ENCODE data around the gene GOLT1B.

The GOLT1B gene

DNA sequence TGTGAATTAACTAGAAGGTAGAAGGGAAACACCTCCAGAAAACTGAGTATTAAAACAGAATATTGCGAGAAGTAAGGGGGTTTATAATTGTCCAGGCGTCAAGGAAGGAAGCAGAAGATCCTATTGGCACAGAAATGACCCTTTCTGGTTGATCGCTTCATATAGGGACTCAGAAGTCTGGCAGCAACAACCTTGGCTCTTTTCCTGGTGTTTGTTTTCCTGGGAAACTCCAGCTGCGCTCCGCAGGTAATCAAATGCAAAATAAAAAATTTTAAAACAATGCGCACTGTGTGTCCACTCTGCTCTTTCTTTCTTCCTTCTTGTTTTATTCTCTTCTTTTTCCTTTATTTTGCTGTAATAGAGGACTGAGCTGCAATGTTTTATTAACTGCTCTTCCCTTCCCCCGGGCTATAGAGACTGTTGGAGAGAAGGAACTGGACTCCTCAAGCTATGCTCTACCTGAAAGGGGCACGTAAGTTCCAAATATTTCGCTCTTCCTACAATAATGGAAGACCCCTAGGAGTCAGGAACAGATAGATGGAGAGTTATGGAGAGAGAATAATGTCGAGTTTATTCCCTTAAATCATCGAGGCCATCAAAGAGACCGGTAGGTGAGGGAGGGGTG, 25.2 kb downstream of the GOLT1B start:
- TF ChIP-seq, protein P1, sequence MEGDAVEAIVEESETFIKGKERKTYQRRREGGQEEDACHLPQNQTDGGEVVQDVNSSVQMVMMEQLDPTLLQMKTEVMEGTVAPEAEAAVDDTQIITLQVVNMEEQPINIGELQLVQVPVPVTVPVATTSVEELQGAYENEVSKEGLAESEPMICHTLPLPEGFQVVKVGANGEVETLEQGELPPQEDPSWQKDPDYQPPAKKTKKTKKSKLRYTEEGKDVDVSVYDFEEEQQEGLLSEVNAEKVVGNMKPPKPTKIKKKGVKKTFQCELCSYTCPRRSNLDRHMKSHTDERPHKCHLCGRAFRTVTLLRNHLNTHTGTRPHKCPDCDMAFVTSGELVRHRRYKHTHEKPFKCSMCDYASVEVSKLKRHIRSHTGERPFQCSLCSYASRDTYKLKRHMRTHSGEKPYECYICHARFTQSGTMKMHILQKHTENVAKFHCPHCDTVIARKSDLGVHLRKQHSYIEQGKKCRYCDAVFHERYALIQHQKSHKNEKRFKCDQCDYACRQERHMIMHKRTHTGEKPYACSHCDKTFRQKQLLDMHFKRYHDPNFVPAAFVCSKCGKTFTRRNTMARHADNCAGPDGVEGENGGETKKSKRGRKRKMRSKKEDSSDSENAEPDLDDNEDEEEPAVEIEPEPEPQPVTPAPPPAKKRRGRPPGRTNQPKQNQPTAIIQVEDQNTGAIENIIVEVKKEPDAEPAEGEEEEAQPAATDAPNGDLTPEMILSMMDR (IDR thresholded peaks at IDR 0.05; ENCODE audit: low read depth, low read length), result no peak
- Histone ChIP-seq H3K27me3 (peaks cover 64% of the 10 kb centered on the region), H3K36me3 (no peaks in the 10 kb centered on the region), H3K9me3 (no peaks in the 10 kb centered on the region), H3K4me3 (ENCODE audit: low read depth, low read length) (peak overlapping the region; percentile 59), H3K4me1 (no peaks in the 10 kb centered on the region)
- no peak for DNase-seq

DNA sequence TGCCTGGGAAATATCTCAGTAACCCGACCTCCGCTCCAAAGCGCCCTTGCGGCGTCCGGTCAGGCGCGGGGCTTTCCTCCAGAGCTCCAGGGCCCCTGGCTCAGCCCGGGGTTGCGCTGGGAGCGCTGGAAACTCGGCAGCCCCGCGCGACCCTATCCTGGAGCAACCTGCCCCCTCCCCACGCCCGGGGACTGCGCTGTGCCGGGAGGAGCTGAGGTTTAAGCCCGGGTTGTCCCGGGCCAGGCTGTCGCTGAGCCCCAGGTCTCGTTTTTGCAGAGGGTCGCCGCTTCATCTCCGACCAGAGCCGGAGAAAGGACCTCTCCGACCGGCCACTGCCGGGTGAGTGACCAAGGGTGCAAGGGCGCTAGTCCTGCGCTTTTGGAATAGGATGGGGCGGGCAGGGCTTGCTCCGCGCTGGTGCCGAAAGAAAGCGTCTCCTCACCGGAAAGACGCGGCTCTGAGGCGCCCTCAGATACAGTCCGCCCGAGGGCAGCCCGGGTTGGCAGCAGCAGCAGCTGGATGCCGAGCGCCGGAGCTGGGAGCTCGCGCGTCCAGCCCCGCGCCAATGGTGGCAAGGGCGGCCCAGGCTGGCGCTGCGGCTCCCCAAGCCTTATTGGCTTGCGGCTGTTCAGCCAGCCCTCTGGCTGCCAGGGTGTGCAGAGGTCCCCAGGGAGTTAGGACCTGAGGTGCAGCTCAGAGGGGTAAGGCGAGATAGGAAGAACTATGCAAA, 26.0 kb downstream of the GOLT1B start:
- Histone ChIP-seq H3K4me3 (ENCODE audit: low read depth, low read length) (peak overlapping the region; percentile 59), H3K36me3 (no peaks in the 10 kb centered on the region), H3K9me3 (no peaks in the 10 kb centered on the region), H3K4me1 (no peaks in the 10 kb centered on the region), H3K27me3 (peaks cover 65% of the 10 kb centered on the region)
- TF ChIP-seq, protein P1 (IDR thresholded peaks at IDR 0.05; ENCODE audit: low read depth, low read length), result no peak
- DNase-seq, result peak; percentile 75

DNA sequence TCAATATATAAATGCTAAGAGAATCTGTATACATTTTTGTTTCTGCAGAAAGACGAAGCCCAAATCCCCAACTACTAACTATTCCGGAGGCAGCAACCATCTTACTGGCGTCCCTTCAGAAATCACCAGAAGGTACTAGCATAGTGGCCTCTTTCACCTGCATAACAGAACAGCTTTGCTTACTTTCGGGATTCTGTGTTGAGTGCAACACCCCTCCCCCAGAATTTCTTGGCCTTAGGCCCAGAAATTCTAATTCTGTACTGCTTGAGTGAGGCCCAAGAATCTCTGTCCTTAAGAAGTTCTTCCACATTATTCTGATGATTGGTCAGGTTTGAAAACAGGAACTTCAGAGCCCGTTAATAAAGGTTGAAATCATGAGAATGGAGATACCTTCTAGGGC, 27.4 kb downstream of the GOLT1B start:
- Histone ChIP-seq H3K4me3 (ENCODE audit: low read depth, low read length) (no peak overlapping the region), H3K9me3 (no peaks in the 10 kb centered on the region), H3K36me3 (no peaks in the 10 kb centered on the region), H3K4me1 (no peaks in the 10 kb centered on the region), H3K27me3 (peaks cover 72% of the 10 kb centered on the region)
- TF ChIP-seq, protein P1 (IDR thresholded peaks at IDR 0.05; ENCODE audit: low read depth, low read length), result no peak
- DNase-seq, result no peak

DNA sequence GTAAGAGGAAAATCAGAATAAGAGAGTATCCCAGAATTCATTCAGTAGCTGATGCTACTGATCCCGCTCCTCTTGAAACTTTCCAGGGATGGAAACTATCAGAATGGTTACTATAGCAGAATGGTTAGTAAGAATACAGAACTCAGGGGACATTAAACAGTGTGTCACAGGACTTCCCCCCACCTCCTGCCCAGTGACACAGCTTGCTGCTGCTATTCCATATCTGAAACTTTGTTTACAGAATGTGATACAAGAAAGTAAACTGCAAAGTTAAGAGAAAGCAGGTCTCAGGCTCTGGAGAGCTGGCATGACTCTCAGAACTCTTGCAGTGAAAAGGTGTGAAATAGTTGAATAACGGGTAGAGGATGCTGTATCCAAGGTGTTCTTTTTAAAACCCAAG, 27.9 kb downstream of the GOLT1B start:
- Histone ChIP-seq H3K9me3 (no peaks in the 10 kb centered on the region), H3K27me3 (peaks cover 72% of the 10 kb centered on the region), H3K36me3 (no peaks in the 10 kb centered on the region), H3K4me1 (no peaks in the 10 kb centered on the region), H3K4me3 (ENCODE audit: low read depth, low read length) (no peak overlapping the region)
- TF ChIP-seq, protein P1 (IDR thresholded peaks at IDR 0.05; ENCODE audit: low read depth, low read length), result no peak
- DNase-seq, result no peak

DNA sequence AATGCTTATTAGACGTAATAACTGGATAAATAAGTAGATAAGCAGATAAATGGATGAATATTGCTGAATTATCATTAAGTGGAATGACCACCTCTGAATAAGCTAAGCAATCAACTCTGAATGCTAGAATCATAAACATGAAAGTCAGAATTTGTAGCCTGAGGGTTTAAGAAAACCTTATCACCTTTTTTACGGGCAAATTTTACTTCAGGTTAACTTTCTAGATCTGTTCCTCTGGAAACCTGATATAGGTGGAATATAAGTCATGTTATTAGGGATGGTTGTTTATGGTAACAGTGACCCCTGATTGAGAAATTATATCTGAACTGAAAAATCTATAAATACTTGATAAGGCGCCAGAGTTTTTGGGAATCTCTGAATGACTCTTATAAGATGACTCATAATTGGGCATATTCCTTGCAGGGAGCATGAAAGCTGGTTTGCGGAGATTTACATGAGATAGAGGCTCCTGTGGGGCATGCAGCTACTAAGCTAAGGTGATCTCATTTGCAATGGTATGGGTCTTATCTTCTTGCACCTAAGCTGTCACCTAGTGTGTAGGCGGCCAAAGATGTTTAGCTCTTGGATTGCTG, 36.6 kb downstream of the GOLT1B start:
- Histone ChIP-seq H3K27me3 (peaks cover 18% of the 10 kb centered on the region), H3K4me1 (no peaks in the 10 kb centered on the region), H3K36me3 (no peaks in the 10 kb centered on the region), H3K4me3 (ENCODE audit: low read depth, low read length) (no peak overlapping the region), H3K9me3 (no peaks in the 10 kb centered on the region)
- TF ChIP-seq, protein P1 (IDR thresholded peaks at IDR 0.05; ENCODE audit: low read depth, low read length), result no peak
- no peak for DNase-seq

DNA sequence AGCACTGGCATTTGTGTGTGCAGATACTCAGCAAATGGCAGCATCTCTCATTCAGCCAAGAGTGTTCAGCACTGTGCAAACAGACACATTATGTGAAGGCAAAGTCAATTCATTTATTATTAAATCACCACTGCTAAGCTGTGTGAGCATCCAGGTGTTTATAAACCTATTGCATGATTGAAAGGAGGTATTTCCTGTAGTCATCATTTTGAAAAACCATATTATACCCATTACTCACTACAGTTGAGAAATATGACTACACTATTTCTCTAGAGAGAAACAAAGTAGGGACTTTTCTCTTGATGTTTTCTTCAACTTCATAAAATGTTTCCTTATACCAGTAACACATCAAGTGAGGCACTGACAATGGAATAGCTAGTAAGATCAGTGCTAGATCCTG, 38.2 kb downstream of the GOLT1B start:
- Histone ChIP-seq H3K4me3 (ENCODE audit: low read depth, low read length) (no peak overlapping the region), H3K4me1 (no peaks in the 10 kb centered on the region), H3K27me3 (peaks cover 15% of the 10 kb centered on the region), H3K36me3 (no peaks in the 10 kb centered on the region), H3K9me3 (no peaks in the 10 kb centered on the region)
- TF ChIP-seq, protein P1 (IDR thresholded peaks at IDR 0.05; ENCODE audit: low read depth, low read length), result no peak
- no peak for DNase-seq
